HTR-8/SVneo (cell line): ENCODE results near the gene SYCP3.
"Not testable (repeated sequence)": the region's sequence is repeated elsewhere in the genome, so short reads cannot be mapped to it uniquely, and the experiment has no call there.

Experiments used
- DNase-seq: peaks from one replicate; pipeline ENCODE4 v3.0.0; 2011; ENCODE audit warnings: low spot score, mixed read lengths; ENCODE audit not compliant: insufficient read length
- FAIRE-seq: peaks from 2 replicates; lab custom pipeline; 2011; peaks lifted over from hg19 to GRCh38; lab: Jason Lieb, UNC

Gene SYCP3

GRCh38 chr12:101686176-101686575 lies 53.1 kb downstream of the SYCP3 start:
- DNase-seq = no peak
- no peak for FAIRE-seq

- FAIRE-seq (no peak), DNase-seq (no peak)
Measured at GRCh38 chr12:101685092-101685491, 54.2 kb downstream of the SYCP3 start.

GRCh38 chr12:101681627-101682026 lies 57.6 kb downstream of the SYCP3 start:
- not testable (repeated sequence) for FAIRE-seq, DNase-seq

- DNase-seq (no peak), FAIRE-seq (no peak)
Measured at GRCh38 chr12:101680647-101681046, 58.6 kb downstream of the SYCP3 start.

GRCh38 chr12:101680240-101680639 lies 59.0 kb downstream of the SYCP3 start:
- DNase-seq (no peak), FAIRE-seq (no peak)
